H1 (cell line): ENCODE results near the gene SH3BP2. TPM values are rescaled to one million over a fixed set of nuclear protein-coding genes. Genes with fewer than 3 reads are reported as not detected.

Experiments used
- SIRT6 ChIP-seq: IDR thresholded peaks from one replicate; pipeline ENCODE4 v1.7.1; 2012; ENCODE audit warnings: low read length, inconsistent platforms
- ZNF274 ChIP-seq: IDR thresholded peaks from 2 replicates; pipeline ENCODE4 v1.7.0; 2012; ENCODE audit warnings: low read length, borderline replicate concordance; ENCODE audit errors: extremely low read depth
- polyA plus RNA-seq, 7 experiments: library from polyadenylated mRNA; depleted of rRNA in 3 of 7; stranded (reverse) in 5 of 7; unstranded in 2 of 7; fragments of >200 nt in 5 of 7; fragments of 200-250 nt in 2 of 7; gene quantifications; 1 replicate in 5 of 7; 2 replicates in 1 of 7; 4 replicates in 1 of 7; pipeline versions ENCODE4 v1.2.1 to v1.2.3, GENCODE V29; 2011 to 2013; ENCODE audit warnings: missing spikeins in 2 of 7, mixed read lengths in 2 of 7
- total RNA-seq: library from RNA; stranded (reverse); fragmentation: NEBNext Ultra II Directional; extraction: Animal tissue kit (Norgen Biotek cat#: 25700); gene quantifications from 2 replicates; pipeline ENCODE4 v1.2.1, GENCODE V29; 2021

Gene SH3BP2
- total and polyA plus RNA-seq, 2 of the 8 experiments (the other 6 are each of a cell fraction or from before 2014, with no cell fraction given) = 27.4 to 31.4 TPM

GRCh38 chr4:2824329-2824835 is 31.5 kb downstream of the SH3BP2 start (continued):
- TF ChIP-seq ZNF274 (no peak), SIRT6 (no peak)
